ENCODE data around the gene CTNND2.

Gene CTNND2

GRCh38 chr5:11822598-11822997 is 81.6 kb downstream of the CTNND2 start:
- Histone ChIP-seq H3K9ac (ENCODE audit: low read length) (no peak overlapping the region), H3K36me3 (ENCODE audit: control insufficient read depth in 1 of 2, insufficient read depth in 2 of 2, low read length in 2 of 2) (no peaks in the 10 kb centered on the region), H3K18ac (ENCODE audit: low read length) (no peak overlapping the region), H3K27me3 (ENCODE audit: insufficient read depth, low read length) (no peaks in the 10 kb centered on the region), H3K79me1 (ENCODE audit: low read length) (no peaks in the 10 kb centered on the region), H3K4ac (ENCODE audit: low read depth, low read length) (no peak overlapping the region), H3K4me2 (ENCODE audit: low read length) (no peak overlapping the region), H3K9me3 (ENCODE audit: insufficient read depth, low read depth, low read length) (no peaks in the 10 kb centered on the region), H2BK12ac (ENCODE audit: low read length) (no peak overlapping the region), H3K4me1 (ENCODE audit: control insufficient read depth in 1 of 2, insufficient read depth in 2 of 2, low read length in 2 of 2) (peaks cover 2 to 4% of the 10 kb centered on the region in 2 experiments), H2BK120ac (ENCODE audit: insufficient read depth, low read length, poor library complexity) (no peak overlapping the region), H3K23ac (ENCODE audit: low read length) (no peak overlapping the region), H3K27ac (ENCODE audit: low read depth, low read length) (no peak overlapping the region), H4K8ac (ENCODE audit: low read depth, low read length) (no peak overlapping the region), H2AFZ (ENCODE audit: insufficient read depth, low read length, poor library complexity) (no peak overlapping the region), H4K12ac (ENCODE audit: low read depth, low read length) (no peak overlapping the region), H3K4me3 (ENCODE audit: low read depth, low read length) (no peak overlapping the region), H2AK5ac (ENCODE audit: low read length) (no peak overlapping the region), H3K79me2 (ENCODE audit: control insufficient read depth, insufficient read depth, low read length, poor library complexity) (no peaks in the 10 kb centered on the region), H2BK5ac (ENCODE audit: low read depth, low read length, poor library complexity) (no peak overlapping the region), H3K14ac (ENCODE audit: low read length) (no peak overlapping the region), H4K91ac (ENCODE audit: low read depth, low read length) (no peak overlapping the region)
- WGBS (ENCODE audit: extremely low coverage, insufficient coverage, insufficient read length), result no CpG with 5 or more reads among the region's 1 CpG
- DNase-seq, result no peak

- Histone ChIP-seq H3K4me2 (ENCODE audit: low read length) (no peak overlapping the region), H3K14ac (ENCODE audit: low read length) (no peak overlapping the region), H3K27ac (ENCODE audit: low read depth, low read length) (no peak overlapping the region), H3K9me3 (ENCODE audit: insufficient read depth, low read depth, low read length) (no peaks in the 10 kb centered on the region), H4K8ac (ENCODE audit: low read depth, low read length) (no peak overlapping the region), H3K23ac (ENCODE audit: low read length) (no peak overlapping the region), H2BK12ac (ENCODE audit: low read length) (no peak overlapping the region), H4K91ac (ENCODE audit: low read depth, low read length) (no peak overlapping the region), H2AFZ (ENCODE audit: insufficient read depth, low read length, poor library complexity) (no peak overlapping the region), H3K79me1 (ENCODE audit: low read length) (no peaks in the 10 kb centered on the region), H3K36me3 (ENCODE audit: control insufficient read depth in 1 of 2, insufficient read depth in 2 of 2, low read length in 2 of 2) (no peaks in the 10 kb centered on the region), H2AK5ac (ENCODE audit: low read length) (no peak overlapping the region), H3K4ac (ENCODE audit: low read depth, low read length) (no peak overlapping the region), H2BK120ac (ENCODE audit: insufficient read depth, low read length, poor library complexity) (no peak overlapping the region), H3K79me2 (ENCODE audit: control insufficient read depth, insufficient read depth, low read length, poor library complexity) (no peaks in the 10 kb centered on the region), H2BK5ac (ENCODE audit: low read depth, low read length, poor library complexity) (no peak overlapping the region), H3K18ac (ENCODE audit: low read length) (no peak overlapping the region), H3K4me3 (ENCODE audit: low read depth, low read length) (no peak overlapping the region), H3K4me1 (ENCODE audit: control insufficient read depth in 1 of 2, insufficient read depth in 2 of 2, low read length in 2 of 2) (no peaks in the 10 kb centered on the region), H3K27me3 (ENCODE audit: insufficient read depth, low read length) (no peaks in the 10 kb centered on the region), H3K9ac (ENCODE audit: low read length) (no peak overlapping the region), H4K12ac (ENCODE audit: low read depth, low read length) (no peak overlapping the region)
- no peak for DNase-seq
- no CpG with 5 or more reads among the region's 7 CpGs for WGBS (ENCODE audit: extremely low coverage, insufficient coverage, insufficient read length)
Measured at GRCh38 chr5:11815916-11816315, 88.3 kb downstream of the CTNND2 start.

GRCh38 chr5:11815481-11815880 is 88.8 kb downstream of the CTNND2 start:
- no peak overlapping the region for H3K14ac ChIP-seq (ENCODE audit: low read length)
- DNase-seq, result no peak
- no peak overlapping the region for H3K4me2 ChIP-seq (ENCODE audit: low read length)
- H2BK12ac ChIP-seq (ENCODE audit: low read length), result no peak overlapping the region
- H3K4me1 ChIP-seq (ENCODE audit: control insufficient read depth in 1 of 2, insufficient read depth in 2 of 2, low read length in 2 of 2), result no peaks in the 10 kb centered on the region
- H2AK5ac ChIP-seq (ENCODE audit: low read length), result no peak overlapping the region
- no peak overlapping the region for H3K4ac ChIP-seq (ENCODE audit: low read depth, low read length)
- no peak overlapping the region for H2BK120ac ChIP-seq (ENCODE audit: insufficient read depth, low read length, poor library complexity)
- H3K9me3 ChIP-seq (ENCODE audit: insufficient read depth, low read depth, low read length), result no peaks in the 10 kb centered on the region
- H2BK5ac ChIP-seq (ENCODE audit: low read depth, low read length, poor library complexity), result no peak overlapping the region
- no peaks in the 10 kb centered on the region for H3K79me2 ChIP-seq (ENCODE audit: control insufficient read depth, insufficient read depth, low read length, poor library complexity)
- H3K23ac ChIP-seq (ENCODE audit: low read length), result no peak overlapping the region
- H3K36me3 ChIP-seq (ENCODE audit: control insufficient read depth in 1 of 2, insufficient read depth in 2 of 2, low read length in 2 of 2), result no peaks in the 10 kb centered on the region
- no peak overlapping the region for H3K27ac ChIP-seq (ENCODE audit: low read depth, low read length)
- H3K9ac ChIP-seq (ENCODE audit: low read length), result no peak overlapping the region
- no peak overlapping the region for H2AFZ ChIP-seq (ENCODE audit: insufficient read depth, low read length, poor library complexity)
- no peak overlapping the region for H4K8ac ChIP-seq (ENCODE audit: low read depth, low read length)
- no peak overlapping the region for H3K18ac ChIP-seq (ENCODE audit: low read length)
- no peaks in the 10 kb centered on the region for H3K27me3 ChIP-seq (ENCODE audit: insufficient read depth, low read length)
- no peak overlapping the region for H4K12ac ChIP-seq (ENCODE audit: low read depth, low read length)
- H3K79me1 ChIP-seq (ENCODE audit: low read length), result no peaks in the 10 kb centered on the region
- no CpG with 5 or more reads among the region's 3 CpGs for WGBS (ENCODE audit: extremely low coverage, insufficient coverage, insufficient read length)
- H4K91ac ChIP-seq (ENCODE audit: low read depth, low read length), result no peak overlapping the region
- H3K4me3 ChIP-seq (ENCODE audit: low read depth, low read length), result no peak overlapping the region

- Histone ChIP-seq H2BK120ac (ENCODE audit: insufficient read depth, low read length, poor library complexity) (no peak overlapping the region), H3K79me1 (ENCODE audit: low read length) (no peaks in the 10 kb centered on the region), H2BK12ac (ENCODE audit: low read length) (no peak overlapping the region), H3K9me3 (ENCODE audit: insufficient read depth, low read depth, low read length) (no peaks in the 10 kb centered on the region), H2AFZ (ENCODE audit: insufficient read depth, low read length, poor library complexity) (no peak overlapping the region), H2BK5ac (ENCODE audit: low read depth, low read length, poor library complexity) (no peak overlapping the region), H3K23ac (ENCODE audit: low read length) (no peak overlapping the region), H3K18ac (ENCODE audit: low read length) (no peak overlapping the region), H3K4me2 (ENCODE audit: low read length) (no peak overlapping the region), H3K4ac (ENCODE audit: low read depth, low read length) (no peak overlapping the region), H4K12ac (ENCODE audit: low read depth, low read length) (no peak overlapping the region), H3K4me1 (ENCODE audit: control insufficient read depth in 1 of 2, insufficient read depth in 2 of 2, low read length in 2 of 2) (no peaks in the 10 kb centered on the region), H3K79me2 (ENCODE audit: control insufficient read depth, insufficient read depth, low read length, poor library complexity) (no peaks in the 10 kb centered on the region), H3K9ac (ENCODE audit: low read length) (no peak overlapping the region), H3K4me3 (ENCODE audit: low read depth, low read length) (no peak overlapping the region), H3K14ac (ENCODE audit: low read length) (no peak overlapping the region), H2AK5ac (ENCODE audit: low read length) (no peak overlapping the region), H3K27ac (ENCODE audit: low read depth, low read length) (no peak overlapping the region), H3K27me3 (ENCODE audit: insufficient read depth, low read length) (no peaks in the 10 kb centered on the region), H4K8ac (ENCODE audit: low read depth, low read length) (no peak overlapping the region), H4K91ac (ENCODE audit: low read depth, low read length) (no peak overlapping the region), H3K36me3 (ENCODE audit: control insufficient read depth in 1 of 2, insufficient read depth in 2 of 2, low read length in 2 of 2) (no peaks in the 10 kb centered on the region)
- no peak for DNase-seq
- WGBS (ENCODE audit: extremely low coverage, insufficient coverage, insufficient read length), result no CpG with 5 or more reads among the region's 4 CpGs
Measured at GRCh38 chr5:11814373-11814772, 89.9 kb downstream of the CTNND2 start.
